CD4-positive, alpha-beta T cell treated with Interleukin-4 for 4 hours (primary cell): Measurements from ENCODE around the gene LIPG.
"Not testable (repeated sequence)": the region's sequence is repeated elsewhere in the genome, so short reads cannot be mapped to it uniquely, and the experiment has no call there.

Source experiments
- DNase-seq: peaks from one replicate; pipeline ENCODE4 v3.0.0-alpha.2; 2020

Gene LIPG

DNA sequence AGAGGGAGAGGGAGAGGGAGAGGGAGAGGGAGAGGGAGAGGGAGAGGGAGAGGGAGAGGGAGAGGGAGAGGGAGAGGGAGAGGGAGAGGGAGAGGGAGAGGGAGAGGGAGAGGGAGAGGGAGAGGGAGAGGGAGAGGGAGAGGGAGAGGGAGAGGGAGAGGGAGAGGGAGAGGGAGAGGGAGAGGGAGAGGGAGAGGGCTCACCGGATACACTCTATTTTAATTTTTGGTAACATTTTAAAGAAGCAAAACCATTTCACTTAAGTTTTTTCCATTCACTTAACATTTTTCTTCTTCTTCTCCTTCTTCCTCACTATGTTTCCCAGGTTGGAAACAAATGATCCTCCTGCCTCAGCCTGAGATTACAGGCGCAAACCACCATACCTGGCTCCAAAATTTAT, 17.2 kb downstream of the LIPG start:
- DNase-seq, result not testable (repeated sequence)

DNA sequence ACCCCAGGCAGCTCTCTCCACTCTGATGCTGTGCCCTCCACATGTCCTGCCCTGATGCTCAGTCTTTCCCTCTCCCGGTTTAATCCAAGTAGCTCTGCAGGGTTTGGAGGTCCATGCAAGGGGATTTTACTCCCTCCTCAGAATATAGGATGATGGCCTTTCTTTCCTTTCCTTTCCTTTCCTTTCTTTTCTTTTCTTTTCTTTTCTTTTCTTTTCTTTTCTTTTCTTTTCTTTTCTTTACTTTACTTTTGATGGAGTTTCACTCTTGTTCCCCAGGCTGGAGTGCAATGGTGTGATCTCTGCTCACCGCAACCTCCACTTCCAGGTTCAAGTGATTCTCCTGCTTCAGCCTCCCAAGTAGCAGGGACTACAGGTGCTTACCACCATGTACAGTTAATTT, 17.7 kb downstream of the LIPG start:
- not testable (repeated sequence) for DNase-seq

DNA sequence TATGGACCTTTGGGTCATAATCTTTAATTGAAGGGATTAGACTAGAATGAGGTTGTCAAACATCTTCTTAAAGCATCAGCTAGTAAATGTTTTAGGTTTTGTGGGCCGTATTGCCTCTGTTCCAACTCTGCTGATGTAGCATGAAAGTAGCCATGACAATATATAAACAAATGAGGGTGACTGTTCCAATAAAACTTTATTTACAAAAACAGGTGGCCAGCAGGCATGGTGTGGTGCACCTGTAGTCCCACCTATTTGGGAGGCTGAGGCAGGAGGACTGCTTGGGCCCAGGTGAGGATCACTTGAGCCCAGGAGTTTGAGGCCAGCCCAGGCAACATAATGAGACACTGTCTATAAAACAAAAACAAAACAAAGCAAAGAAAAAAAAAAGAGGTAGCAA, 18.4 kb downstream of the LIPG start:
- no peak for DNase-seq

DNA sequence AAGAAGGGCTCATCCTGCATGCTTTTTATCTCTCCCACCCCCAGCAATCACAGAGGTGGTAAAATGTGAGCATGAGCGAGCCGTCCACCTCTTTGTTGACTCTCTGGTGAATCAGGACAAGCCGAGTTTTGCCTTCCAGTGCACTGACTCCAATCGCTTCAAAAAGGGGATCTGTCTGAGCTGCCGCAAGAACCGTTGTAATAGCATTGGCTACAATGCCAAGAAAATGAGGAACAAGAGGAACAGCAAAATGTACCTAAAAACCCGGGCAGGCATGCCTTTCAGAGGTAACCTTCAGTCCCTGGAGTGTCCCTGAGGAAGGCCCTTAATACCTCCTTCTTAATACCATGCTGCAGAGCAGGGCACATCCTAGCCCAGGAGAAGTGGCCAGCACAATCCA, 19.5 kb downstream of the LIPG start:
- no peak for DNase-seq

DNA sequence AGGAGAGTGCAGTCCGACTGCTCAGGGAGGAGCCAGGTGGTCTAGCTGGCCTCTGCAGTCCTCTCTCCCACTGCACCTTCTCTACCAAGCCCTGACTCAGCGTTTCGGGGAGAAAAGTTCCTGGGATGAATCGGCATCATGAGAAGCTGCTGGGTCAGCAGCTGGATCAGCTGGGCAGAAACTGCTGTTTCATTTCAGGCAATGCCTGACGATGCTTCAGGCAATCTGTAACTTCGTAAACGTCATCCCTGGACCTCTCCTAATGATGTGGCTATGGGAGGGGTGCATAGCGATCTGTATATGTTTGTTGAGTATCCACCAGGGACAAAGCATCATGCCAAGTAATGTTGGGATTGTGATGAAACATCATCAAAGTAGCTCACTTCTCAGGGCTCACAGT, 20.7 kb downstream of the LIPG start:
- DNase-seq, result no peak

DNA sequence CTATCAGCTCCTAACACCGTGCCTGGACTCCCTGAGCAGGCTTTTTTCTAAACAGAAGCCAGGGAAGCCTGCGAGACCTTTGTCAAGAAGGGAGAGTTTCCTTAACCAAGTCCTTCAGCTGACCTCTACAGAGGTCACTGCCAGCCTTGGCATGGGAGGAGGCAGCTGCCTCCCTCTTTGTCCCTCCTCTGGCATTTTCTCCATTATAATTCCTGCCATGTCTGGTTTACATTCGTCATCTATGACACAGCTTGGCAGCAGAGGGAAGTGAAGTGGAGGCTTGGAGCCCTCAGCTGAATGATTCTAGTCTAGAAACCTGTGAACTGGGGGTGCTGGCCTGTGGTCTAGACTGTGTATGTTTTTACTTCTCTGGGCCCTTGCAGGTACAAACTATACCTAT, 22.5 kb downstream of the LIPG start:
- no peak for DNase-seq

DNA sequence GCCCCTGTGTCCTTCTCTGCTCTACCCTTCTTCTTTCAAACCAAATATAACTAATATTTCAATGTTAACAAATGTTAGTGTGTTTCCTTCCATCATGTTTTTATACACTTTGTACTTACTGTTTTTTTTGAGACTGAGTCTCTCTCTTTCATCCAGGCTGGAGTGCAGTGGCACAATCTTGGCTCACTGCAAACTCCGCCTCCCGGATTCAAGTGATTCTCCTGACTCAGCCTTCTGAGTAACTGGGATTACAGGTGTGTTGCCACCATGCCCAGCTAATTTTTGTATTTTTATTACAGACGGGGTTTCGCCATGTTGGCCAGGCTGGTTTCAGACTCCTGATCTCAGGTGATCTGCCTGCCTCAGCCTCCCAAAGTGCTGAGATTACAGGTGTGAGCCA, 23.1 kb downstream of the LIPG start:
- DNase-seq, result not testable (repeated sequence)

DNA sequence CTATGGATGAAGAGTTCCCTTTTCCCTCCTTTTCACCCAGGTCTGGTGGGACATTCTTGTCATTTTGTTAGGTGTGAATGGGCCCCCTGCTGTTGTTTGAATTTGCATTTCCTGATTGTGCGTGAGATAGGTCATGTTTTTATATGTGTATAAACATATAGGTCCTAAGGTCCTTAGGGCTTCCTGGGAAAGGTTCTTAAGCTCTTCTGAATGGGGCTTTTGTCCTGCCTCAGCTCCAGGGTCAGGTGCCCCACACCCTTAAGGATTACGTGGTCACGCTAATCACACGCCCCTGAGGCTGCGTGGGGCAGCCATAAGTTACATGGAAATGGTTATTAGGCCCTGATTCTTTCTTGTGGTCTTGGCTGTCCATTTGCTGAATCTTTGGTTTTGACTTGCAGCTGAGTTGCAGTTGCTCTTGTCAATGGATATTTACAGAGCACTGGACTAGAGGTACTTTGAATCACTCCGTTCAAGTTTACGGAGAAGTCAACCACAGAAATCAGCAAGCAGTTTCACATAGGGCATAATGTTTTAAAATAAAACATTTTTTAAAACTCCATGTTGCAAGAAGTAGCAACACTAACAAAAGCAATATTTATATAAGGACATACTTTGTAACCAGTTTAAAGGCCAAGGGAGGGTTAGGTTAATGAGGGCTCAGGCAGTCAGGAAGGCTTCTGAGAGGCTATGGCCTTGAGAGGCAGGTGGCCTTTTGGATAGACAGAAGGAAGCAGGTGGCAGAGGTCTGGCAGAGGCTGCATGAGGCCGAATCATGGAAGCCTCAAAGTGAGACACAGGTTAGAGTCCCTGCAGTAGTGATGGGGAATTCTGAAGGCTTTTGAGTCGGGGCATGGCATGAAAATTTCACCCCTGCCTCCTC, 24.2 kb downstream of the LIPG start:
- no peak for DNase-seq

DNA sequence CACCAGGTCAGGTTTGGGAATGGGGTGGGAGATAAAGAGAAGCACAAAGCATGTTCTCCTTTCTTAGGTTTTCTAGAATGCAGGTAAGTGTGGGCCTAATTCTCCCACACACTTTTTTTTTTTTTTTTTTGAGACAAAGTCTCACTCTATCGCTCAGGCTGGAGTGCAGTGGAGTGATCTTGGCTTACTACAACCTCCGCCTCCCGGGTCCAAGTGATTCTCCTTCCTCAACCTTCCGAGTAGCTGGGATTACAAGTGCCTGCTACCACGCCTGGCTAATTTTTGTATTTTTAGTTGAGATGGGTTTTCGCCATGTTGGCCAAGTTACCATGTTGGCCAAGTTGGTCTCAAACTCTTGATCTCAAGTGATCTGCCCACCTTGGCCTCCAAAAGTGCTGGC, 26.3 kb downstream of the LIPG start:
- no peak for DNase-seq

DNA sequence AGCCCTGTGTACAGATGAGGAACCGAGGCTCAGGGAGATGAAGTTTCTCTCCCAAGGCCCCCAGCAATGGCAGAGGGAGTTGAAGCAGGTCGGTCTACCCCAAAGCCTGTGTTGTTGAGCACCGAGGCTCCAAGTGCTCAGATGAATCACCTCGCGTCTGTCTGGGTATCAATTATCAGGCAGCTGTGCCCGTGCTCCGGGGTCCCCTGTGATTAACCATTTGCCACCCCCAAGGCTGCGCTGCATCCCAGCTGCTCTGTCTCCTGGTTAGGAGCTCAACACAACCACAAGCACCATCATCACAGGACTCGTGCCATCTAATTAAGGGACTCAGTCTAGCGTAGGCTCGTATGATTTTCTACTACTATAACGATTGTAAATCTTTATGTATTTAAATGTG, 27.1 kb downstream of the LIPG start:
- DNase-seq, result no peak

DNA sequence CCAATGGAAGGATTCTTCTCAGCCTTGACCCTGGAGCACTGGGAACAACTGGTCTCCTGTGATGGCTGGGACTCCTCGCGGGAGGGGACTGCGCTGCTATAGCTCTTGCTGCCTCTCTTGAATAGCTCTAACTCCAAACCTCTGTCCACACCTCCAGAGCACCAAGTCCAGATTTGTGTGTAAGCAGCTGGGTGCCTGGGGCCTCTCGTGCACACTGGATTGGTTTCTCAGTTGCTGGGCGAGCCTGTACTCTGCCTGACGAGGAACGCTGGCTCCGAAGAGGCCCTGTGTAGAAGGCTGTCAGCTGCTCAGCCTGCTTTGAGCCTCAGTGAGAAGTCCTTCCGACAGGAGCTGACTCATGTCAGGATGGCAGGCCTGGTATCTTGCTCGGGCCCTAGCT, 28.8 kb downstream of the LIPG start:
- no peak for DNase-seq

DNA sequence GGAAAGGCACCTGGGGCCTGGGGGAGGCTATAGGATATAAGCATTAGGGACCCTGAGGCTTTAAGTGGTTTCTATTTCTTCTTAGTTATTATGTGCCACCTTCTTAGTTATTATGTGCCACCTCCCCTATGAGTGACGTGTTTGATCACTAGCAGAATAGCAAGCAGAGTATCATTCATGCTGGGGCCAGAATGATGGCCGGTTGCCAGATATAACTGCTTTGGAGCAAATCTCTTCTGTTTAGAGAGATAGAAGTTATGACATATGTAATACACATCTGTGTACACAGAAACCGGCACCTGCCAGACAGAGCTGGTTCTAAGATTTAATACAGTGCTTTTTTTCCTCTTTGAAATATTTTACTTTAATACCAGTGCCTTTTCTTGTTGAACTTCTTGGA, 29.4 kb downstream of the LIPG start:
- DNase-seq, result no peak

DNA sequence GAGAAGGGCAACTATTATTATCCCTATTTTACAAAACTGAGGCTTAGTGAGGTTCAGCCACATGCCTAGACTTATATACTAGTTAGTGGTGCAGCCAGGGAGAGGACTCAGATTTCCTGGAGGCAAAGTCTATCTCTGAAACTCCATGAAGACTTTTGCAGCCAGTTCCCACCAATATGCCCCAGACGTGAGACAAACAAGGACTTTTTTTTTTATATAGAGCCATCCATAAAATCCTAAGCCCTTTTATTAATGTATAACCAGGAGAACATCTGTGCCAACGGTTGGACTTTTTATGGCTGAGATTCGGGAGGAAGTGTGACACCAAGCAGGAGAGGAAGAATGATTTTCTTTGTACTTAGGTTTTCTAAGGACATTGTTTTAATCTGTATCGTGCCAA, 29.9 kb downstream of the LIPG start:
- DNase-seq, result no peak

DNA sequence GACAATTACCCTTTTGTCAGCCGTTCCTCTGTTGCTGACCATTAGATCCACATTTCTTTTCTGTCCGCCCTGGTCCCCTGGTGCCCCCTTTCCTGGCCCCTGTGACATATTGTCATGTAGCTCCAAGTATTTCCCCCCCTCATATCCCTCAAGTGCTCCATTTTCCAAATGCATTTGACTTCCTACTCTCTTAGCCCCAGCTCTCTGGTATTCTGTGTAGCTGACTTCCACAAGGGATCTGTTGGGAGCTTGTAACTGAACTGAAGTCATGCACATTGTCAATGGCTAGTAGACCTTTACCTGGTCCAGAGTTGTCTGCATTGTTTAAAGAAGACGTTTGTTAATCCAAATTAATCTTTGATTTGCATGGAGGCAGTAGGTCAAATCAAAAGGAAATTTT, 34.8 kb downstream of the LIPG start:
- DNase-seq, result no peak

DNA sequence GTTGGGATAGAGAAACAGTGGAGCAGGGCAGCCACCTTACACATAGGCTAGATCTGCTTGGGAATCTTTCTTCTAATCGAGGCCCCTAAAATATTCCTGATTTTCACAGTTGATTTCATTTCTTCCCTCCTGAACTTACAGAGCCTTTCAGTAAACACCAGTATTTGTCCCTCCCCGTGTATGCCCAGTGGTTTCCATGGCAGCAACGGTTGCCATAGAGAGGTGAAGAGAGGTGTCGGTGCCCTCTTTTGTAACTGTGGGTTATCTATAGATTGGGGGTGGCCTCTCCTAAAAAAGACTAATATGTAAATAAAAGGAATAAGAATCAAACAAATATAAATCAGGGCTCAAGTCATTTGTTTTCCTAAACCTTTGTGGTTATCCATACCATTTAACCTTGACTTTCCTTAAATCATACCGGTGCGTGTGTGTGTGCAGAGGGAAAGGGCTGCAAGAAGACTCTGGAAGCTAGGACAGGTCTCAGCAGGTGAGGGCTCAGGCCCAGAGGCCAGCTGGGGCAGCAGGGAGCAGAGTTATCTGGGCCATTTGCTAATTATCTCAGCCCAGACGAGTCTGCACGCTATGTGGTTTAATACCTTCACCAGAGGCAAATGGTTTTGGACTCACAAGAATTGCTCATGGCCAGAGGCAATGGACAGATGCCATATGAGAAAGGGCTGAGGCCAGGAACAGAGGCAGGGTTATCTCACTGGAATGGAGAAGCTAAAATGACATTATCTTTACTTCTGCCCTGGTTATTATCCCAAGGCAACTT, 35.5 kb downstream of the LIPG start:
- DNase-seq, result no peak

DNA sequence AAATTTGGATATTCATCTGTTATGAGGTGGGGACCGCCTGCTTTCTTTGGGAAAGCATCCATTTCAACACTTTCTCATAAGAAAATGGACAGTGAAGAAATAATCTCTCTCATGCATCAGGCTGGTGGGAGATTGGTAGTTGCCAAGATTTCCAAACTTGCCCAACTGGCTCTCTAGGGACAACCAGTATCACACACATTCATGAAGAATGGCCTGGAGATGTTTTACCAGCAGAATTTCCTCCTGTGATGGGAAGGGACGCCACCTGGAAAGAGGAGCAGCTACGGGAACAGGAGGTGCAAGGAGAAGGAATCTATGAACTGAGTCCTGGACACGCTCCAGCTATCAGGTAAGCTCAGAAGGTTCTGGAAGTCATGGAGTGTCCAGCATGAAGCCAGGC, 39.4 kb downstream of the LIPG start:
- no peak for DNase-seq

DNA sequence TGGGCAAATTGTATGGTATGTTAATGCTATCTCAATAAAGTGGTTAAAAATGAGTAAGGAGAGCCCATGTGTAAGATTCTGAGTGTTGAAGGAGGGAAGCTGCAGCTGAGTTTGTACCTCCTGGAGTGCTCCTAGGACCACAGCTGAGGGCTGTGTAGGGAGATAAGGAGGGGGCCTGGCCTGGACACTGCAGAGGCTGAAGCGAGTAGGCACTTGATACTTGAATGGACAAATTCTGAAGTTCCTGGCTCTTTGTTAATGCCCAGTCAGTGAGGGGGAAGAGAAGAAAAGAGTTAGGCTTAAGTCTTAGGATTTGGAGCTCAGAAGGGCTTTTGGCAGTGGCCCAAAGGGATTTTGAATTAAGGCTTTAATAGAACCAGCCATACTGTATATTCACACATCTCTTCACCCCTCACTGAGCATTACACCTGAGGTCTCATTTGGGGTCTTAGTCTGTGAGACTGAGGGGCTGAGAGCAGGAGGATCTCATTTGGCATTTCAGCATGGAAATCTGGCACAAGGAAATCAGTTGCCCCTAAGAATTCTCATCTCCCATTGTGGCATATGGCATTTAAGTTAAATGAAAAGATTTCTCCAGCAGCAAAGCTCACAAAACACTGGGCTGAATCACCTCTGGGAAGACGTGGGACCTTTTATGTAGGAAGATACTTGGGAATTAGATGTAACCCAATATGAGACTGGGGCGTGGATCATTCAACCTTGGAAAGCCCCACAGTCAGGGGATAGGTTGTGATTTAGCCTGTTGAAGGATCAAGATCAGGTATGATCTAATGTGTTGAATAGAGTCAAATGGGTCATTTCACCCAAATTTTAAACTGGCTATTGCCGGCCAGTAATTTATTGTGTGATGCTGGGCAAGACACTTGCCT, 46.8 kb downstream of the LIPG start:
- no peak for DNase-seq

DNA sequence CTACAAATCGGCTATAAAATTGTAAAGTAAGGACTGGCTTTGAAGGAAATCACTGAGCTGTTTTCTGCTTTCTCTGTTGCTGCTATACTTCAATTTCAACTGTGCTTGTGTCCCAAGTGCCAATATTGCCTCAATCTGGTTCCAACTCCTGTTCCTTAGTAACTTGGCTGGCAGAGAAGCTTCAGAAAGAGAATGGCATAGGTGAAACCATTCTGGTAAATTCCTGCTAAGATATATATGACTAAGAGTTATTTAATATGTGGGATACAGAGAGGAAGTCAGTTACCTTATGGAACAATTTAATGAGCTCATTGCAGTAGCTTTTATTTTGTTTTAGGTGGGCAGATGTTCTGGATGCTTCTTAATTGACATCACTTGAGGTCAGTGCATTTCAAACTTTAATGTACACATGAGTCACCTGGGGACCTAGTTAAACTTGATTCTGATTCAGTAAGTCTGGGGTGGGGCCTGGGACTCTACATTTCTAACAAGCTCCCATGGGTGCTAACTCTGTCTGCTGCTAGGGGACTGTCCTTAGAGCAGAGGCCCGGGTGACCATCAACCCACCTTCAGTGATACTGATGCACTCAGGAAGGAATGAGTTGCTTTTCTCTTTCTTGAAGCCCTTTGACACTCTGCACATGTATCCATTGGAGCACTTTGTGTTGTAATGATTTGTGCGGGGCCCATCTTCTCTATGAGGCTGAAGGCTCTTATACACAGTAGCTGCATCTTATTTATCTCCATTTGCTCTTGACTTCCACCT, 47.6 kb downstream of the LIPG start:
- no peak for DNase-seq

DNA sequence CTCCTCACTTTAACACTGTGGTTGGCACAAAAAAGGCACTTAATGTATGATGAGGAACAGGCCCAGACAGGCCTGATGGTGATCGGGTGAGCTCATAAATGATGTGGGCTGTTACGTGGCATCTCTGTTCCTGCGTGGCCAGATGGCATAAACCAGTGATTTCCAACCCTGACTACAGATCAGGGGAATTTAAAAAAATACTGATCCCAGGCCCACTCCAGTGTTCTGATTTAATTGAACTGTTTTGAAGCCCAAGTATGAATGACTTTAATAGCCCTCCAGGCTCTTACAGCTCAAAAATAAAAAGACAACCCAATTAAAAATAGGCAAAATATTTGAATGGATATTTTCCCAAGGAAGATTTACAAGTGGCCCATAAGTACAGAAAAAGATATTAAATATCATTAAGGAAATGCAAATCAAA, 48.2 kb downstream of the LIPG start:
- DNase-seq, result no peak

DNA sequence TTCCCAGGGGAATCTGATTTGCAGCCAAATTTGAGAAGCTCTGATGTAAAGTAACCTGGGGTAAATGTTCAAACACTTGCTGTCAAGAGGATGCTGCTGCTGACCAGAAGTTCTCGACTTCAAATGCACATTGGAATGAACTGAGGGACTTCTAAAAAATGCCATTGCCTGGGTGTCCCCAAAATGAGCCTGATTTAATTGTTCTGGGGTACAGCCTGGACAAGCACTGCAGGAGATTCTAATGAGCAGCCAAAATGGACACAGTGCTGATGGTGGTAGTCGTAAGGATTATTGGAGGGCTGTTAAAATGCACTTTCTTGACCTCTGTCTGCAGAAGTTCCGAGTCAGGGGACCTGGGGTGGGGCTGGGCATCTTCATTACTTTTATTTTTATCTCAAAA, 49.5 kb downstream of the LIPG start:
- no peak for DNase-seq

DNA sequence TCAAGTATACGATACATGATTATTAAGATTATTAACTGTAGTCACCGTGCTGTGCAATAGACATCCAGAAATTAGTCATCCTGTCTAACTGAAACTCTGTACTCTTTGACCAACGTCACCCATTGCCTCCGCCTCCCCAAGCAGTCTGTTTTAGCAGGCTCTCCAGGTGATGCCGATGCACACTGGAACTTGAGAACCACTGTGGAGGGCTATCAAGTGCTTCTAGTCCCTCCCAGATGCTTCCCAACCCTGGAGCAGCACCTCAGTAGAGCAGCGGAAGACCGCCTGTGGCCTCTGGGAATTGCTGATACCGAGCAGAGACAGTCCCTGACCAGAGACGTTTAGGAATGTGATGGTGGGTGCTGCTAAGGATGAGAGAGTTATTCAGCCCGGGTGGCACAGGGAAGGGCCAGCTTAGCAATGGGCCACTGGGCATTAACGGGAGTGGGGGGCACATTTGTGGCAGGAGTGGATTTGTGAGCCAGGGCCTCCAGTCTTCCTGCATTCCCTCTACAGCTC, 50.7 kb downstream of the LIPG start:
- no peak for DNase-seq

DNA sequence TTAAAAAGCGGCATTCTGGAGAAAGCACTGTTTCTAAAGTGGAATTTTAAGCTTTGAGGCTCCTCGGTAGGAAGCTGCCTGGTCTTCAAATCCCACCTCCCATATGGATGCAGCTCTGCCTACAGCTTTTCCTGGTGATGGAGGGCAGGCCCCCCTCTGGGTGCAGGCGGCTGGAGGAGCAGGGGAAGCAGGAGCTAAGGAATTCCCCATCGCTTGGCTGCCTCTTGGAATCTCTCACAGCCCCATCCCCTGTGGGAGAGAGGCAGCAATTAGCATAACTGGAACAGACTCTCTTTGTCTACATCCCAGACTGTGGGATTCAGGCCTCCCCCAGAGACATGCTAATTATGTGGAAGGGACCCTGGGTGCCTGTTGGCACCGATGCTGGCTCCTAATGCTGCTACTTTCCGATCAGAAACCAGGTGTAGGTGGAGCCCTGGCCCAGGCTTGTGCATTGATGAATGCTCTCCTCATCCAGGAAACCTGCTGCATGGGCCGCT, 51.3 kb downstream of the LIPG start:
- DNase-seq, result no peak
